Measurements from ENCODE around the gene NSD2.
"Not testable (repeated sequence)": the region's sequence is repeated elsewhere in the genome, so short reads cannot be mapped to it uniquely, and the experiment has no call there.

Gene NSD2

GRCh38 chr4:1909696-1910095 lies 38.5 kb downstream of the NSD2 start:
- H4K8ac ChIP-seq (ENCODE audit: low read depth, low read length); H3K4me1 ChIP-seq (ENCODE audit: control insufficient read depth in 1 of 2, insufficient read depth in 2 of 2, low read length in 2 of 2); H3K18ac ChIP-seq (ENCODE audit: low read length); H2AK5ac ChIP-seq (ENCODE audit: low read length); H4K12ac ChIP-seq (ENCODE audit: low read depth, low read length); H3K4ac ChIP-seq (ENCODE audit: low read depth, low read length); H3K79me1 ChIP-seq (ENCODE audit: low read length); H3K14ac ChIP-seq (ENCODE audit: low read length); H3K4me2 ChIP-seq (ENCODE audit: low read length); H2BK5ac ChIP-seq (ENCODE audit: low read depth, low read length, poor library complexity); H3K23ac ChIP-seq (ENCODE audit: low read length); H4K91ac ChIP-seq (ENCODE audit: low read depth, low read length); H2BK120ac ChIP-seq (ENCODE audit: insufficient read depth, low read length, poor library complexity); H3K9ac ChIP-seq (ENCODE audit: low read length); H3K27ac ChIP-seq (ENCODE audit: low read depth, low read length); H3K4me3 ChIP-seq (ENCODE audit: low read depth, low read length); H3K27me3 ChIP-seq (ENCODE audit: insufficient read depth, low read length); H2BK12ac ChIP-seq (ENCODE audit: low read length); H3K79me2 ChIP-seq (ENCODE audit: control insufficient read depth, insufficient read depth, low read length, poor library complexity); H3K9me3 ChIP-seq (ENCODE audit: insufficient read depth, low read depth, low read length); DNase-seq; H2AFZ ChIP-seq (ENCODE audit: insufficient read depth, low read length, poor library complexity): not testable (repeated sequence)
- WGBS (ENCODE audit: extremely low coverage, insufficient coverage, insufficient read length): no CpG with 5 or more reads among the region's 11 CpGs
- H3K36me3 ChIP-seq (ENCODE audit: control insufficient read depth in 1 of 2, insufficient read depth in 2 of 2, low read length in 2 of 2): peaks cover 14 to 25% of the 10 kb centered on the region in 2 experiments

GRCh38 chr4:1910643-1911042 lies 39.5 kb downstream of the NSD2 start:
- Histone ChIP-seq H4K8ac (ENCODE audit: low read depth, low read length) (no peak overlapping the region), H3K4ac (ENCODE audit: low read depth, low read length) (no peak overlapping the region), H3K14ac (ENCODE audit: low read length) (no peak overlapping the region), H3K9me3 (ENCODE audit: insufficient read depth, low read depth, low read length) (peaks cover under 1% of the 10 kb centered on the region), H3K23ac (ENCODE audit: low read length) (no peak overlapping the region), H3K27me3 (ENCODE audit: insufficient read depth, low read length) (no peaks in the 10 kb centered on the region), H3K4me3 (ENCODE audit: low read depth, low read length) (no peak overlapping the region), H4K91ac (ENCODE audit: low read depth, low read length) (no peak overlapping the region), H2AFZ (ENCODE audit: insufficient read depth, low read length, poor library complexity) (no peak overlapping the region), H3K27ac (ENCODE audit: low read depth, low read length) (no peak overlapping the region), H3K9ac (ENCODE audit: low read length) (no peak overlapping the region), H3K18ac (ENCODE audit: low read length) (no peak overlapping the region), H4K12ac (ENCODE audit: low read depth, low read length) (no peak overlapping the region), H3K36me3 (ENCODE audit: control insufficient read depth in 1 of 2, insufficient read depth in 2 of 2, low read length in 2 of 2) (peaks cover 8 to 19% of the 10 kb centered on the region in 2 experiments), H2AK5ac (ENCODE audit: low read length) (no peak overlapping the region), H3K79me1 (ENCODE audit: low read length) (no peaks in the 10 kb centered on the region), H2BK12ac (ENCODE audit: low read length) (no peak overlapping the region), H3K4me1 (ENCODE audit: control insufficient read depth in 1 of 2, insufficient read depth in 2 of 2, low read length in 2 of 2) (no peaks in the 10 kb centered on the region), H2BK5ac (ENCODE audit: low read depth, low read length, poor library complexity) (no peak overlapping the region), H2BK120ac (ENCODE audit: insufficient read depth, low read length, poor library complexity) (no peak overlapping the region), H3K79me2 (ENCODE audit: control insufficient read depth, insufficient read depth, low read length, poor library complexity) (no peaks in the 10 kb centered on the region), H3K4me2 (ENCODE audit: low read length) (no peak overlapping the region)
- no CpG with 5 or more reads among the region's 3 CpGs for WGBS (ENCODE audit: extremely low coverage, insufficient coverage, insufficient read length)
- peak in 1 of 2 donors; percentile 44 for DNase-seq

- not testable (repeated sequence) for H3K23ac ChIP-seq (ENCODE audit: low read length); H3K27ac ChIP-seq (ENCODE audit: low read depth, low read length); H2BK120ac ChIP-seq (ENCODE audit: insufficient read depth, low read length, poor library complexity); H3K4me2 ChIP-seq (ENCODE audit: low read length); DNase-seq; H2BK12ac ChIP-seq (ENCODE audit: low read length); H3K14ac ChIP-seq (ENCODE audit: low read length); H3K4me1 ChIP-seq (ENCODE audit: control insufficient read depth in 1 of 2, insufficient read depth in 2 of 2, low read length in 2 of 2); H3K79me1 ChIP-seq (ENCODE audit: low read length); H3K9me3 ChIP-seq (ENCODE audit: insufficient read depth, low read depth, low read length); H4K91ac ChIP-seq (ENCODE audit: low read depth, low read length); H3K4ac ChIP-seq (ENCODE audit: low read depth, low read length); H2AFZ ChIP-seq (ENCODE audit: insufficient read depth, low read length, poor library complexity); H3K27me3 ChIP-seq (ENCODE audit: insufficient read depth, low read length); H3K79me2 ChIP-seq (ENCODE audit: control insufficient read depth, insufficient read depth, low read length, poor library complexity); H2AK5ac ChIP-seq (ENCODE audit: low read length); H4K12ac ChIP-seq (ENCODE audit: low read depth, low read length); H3K4me3 ChIP-seq (ENCODE audit: low read depth, low read length); H2BK5ac ChIP-seq (ENCODE audit: low read depth, low read length, poor library complexity); H3K9ac ChIP-seq (ENCODE audit: low read length); H3K18ac ChIP-seq (ENCODE audit: low read length); H4K8ac ChIP-seq (ENCODE audit: low read depth, low read length)
- peaks cover 9 to 21% of the 10 kb centered on the region in 2 experiments for H3K36me3 ChIP-seq (ENCODE audit: control insufficient read depth in 1 of 2, insufficient read depth in 2 of 2, low read length in 2 of 2)
- no CpG with 5 or more reads among the region's 9 CpGs for WGBS (ENCODE audit: extremely low coverage, insufficient coverage, insufficient read length)
Measured at GRCh38 chr4:1911316-1911715, 40.1 kb downstream of the NSD2 start.

GRCh38 chr4:1922821-1923220 lies 51.6 kb downstream of the NSD2 start:
- no peak overlapping the region for H3K23ac ChIP-seq (ENCODE audit: low read length)
- no peak overlapping the region for H4K12ac ChIP-seq (ENCODE audit: low read depth, low read length)
- no peaks in the 10 kb centered on the region for H3K9me3 ChIP-seq (ENCODE audit: insufficient read depth, low read depth, low read length)
- H3K4me2 ChIP-seq (ENCODE audit: low read length): no peak overlapping the region
- H3K36me3 ChIP-seq (ENCODE audit: control insufficient read depth in 1 of 2, insufficient read depth in 2 of 2, low read length in 2 of 2): peaks cover 11 to 14% of the 10 kb centered on the region in 2 experiments
- no peak overlapping the region for H3K4me3 ChIP-seq (ENCODE audit: low read depth, low read length)
- WGBS (ENCODE audit: extremely low coverage, insufficient coverage, insufficient read length): no CpG with 5 or more reads among the region's 7 CpGs
- no peak overlapping the region for H2BK12ac ChIP-seq (ENCODE audit: low read length)
- no peak overlapping the region for H2AK5ac ChIP-seq (ENCODE audit: low read length)
- no peak overlapping the region for H2AFZ ChIP-seq (ENCODE audit: insufficient read depth, low read length, poor library complexity)
- H3K27ac ChIP-seq (ENCODE audit: low read depth, low read length): no peak overlapping the region
- H4K91ac ChIP-seq (ENCODE audit: low read depth, low read length): no peak overlapping the region
- no peaks in the 10 kb centered on the region for H3K4me1 ChIP-seq (ENCODE audit: control insufficient read depth in 1 of 2, insufficient read depth in 2 of 2, low read length in 2 of 2)
- no peak for DNase-seq
- H3K4ac ChIP-seq (ENCODE audit: low read depth, low read length): no peak overlapping the region
- H2BK120ac ChIP-seq (ENCODE audit: insufficient read depth, low read length, poor library complexity): no peak overlapping the region
- no peaks in the 10 kb centered on the region for H3K79me1 ChIP-seq (ENCODE audit: low read length)
- no peak overlapping the region for H3K18ac ChIP-seq (ENCODE audit: low read length)
- H3K14ac ChIP-seq (ENCODE audit: low read length): no peak overlapping the region
- no peak overlapping the region for H2BK5ac ChIP-seq (ENCODE audit: low read depth, low read length, poor library complexity)
- H3K9ac ChIP-seq (ENCODE audit: low read length): no peak overlapping the region
- H3K27me3 ChIP-seq (ENCODE audit: insufficient read depth, low read length): no peaks in the 10 kb centered on the region
- no peaks in the 10 kb centered on the region for H3K79me2 ChIP-seq (ENCODE audit: control insufficient read depth, insufficient read depth, low read length, poor library complexity)
- no peak overlapping the region for H4K8ac ChIP-seq (ENCODE audit: low read depth, low read length)
